ENCODE data around the gene CELF5. TPM values are rescaled to one million over a fixed set of nuclear protein-coding genes. Genes with fewer than 3 reads are reported as not detected.

The CELF5 gene
- total and polyA plus RNA-seq, 2 experiments from 2014 or later = 5.6 to 10.6 TPM

GRCh38 chr19:3268763-3269162 lies 44.3 kb downstream of the CELF5 start:
- Histone ChIP-seq H3K27ac (ENCODE audit: low read depth) (no peak overlapping the region), H3K36me3 (ENCODE audit: insufficient read depth) (no peaks in the 10 kb centered on the region), H3K4me3 (no peak overlapping the region), H3K9me2 (ENCODE audit: insufficient read depth) (no peaks in the 10 kb centered on the region), H3K27me3 (ENCODE audit: insufficient read depth) (peaks cover 13% of the 10 kb centered on the region), H3K4me1 (ENCODE audit: insufficient read depth) (peaks cover 3% of the 10 kb centered on the region; the same call in 1 of the 2 replicates), H3F3A (replicated peaks; ENCODE audit: low read depth) (no peaks in the 10 kb centered on the region), H3K79me2 (replicated peaks; ENCODE audit: insufficient read depth) (no peaks in the 10 kb centered on the region), H3K4me2 (no peak overlapping the region), H2AFZ (no peak overlapping the region), H4K20me1 (replicated peaks; ENCODE audit: insufficient read depth) (peaks cover 4% of the 10 kb centered on the region)
- Mint-ChIP-seq H3K4me3 (no peak overlapping the region), H3K27me3 (ENCODE audit: insufficient read depth, low read depth, poor library complexity) (peaks cover 8% of the 10 kb centered on the region), H3K4me1 (no peaks in the 10 kb centered on the region; the same call in 2 of the 3 replicates), H3K9me3 (peaks cover 22% of the 10 kb centered on the region), H3K27ac (no peak overlapping the region), H3K36me3 (ENCODE audit: low read depth) (peaks cover 14% of the 10 kb centered on the region)
- no peak for TF ChIP-seq REST (IDR thresholded peaks at IDR 0.05; ENCODE audit: unreplicated experiment)
- TF ChIP-seq JUNB (IDR thresholded peaks at IDR 0.05; ENCODE audit: unreplicated experiment) = no peak
- ATAC-seq = no peak
- DNase-seq (ENCODE audit: low spot score) = no peak

GRCh38 chr19:3269916-3270671 lies 45.6 kb downstream of the CELF5 start:
- Histone ChIP-seq H3K27me3 (ENCODE audit: insufficient read depth) (peaks cover 13% of the 10 kb centered on the region), H3F3A (replicated peaks; ENCODE audit: low read depth) (0 out of 2 replicates have a peak, but pooled peaks cover under 1% of the 10 kb centered on the region), H3K4me1 (ENCODE audit: insufficient read depth) (peaks cover 11% of the 10 kb centered on the region), H3K4me2 (peak overlapping the region; percentile 64), H2AFZ (no peak overlapping the region), H3K27ac (ENCODE audit: low read depth) (no peak overlapping the region), H4K20me1 (replicated peaks; ENCODE audit: insufficient read depth) (peaks cover 4% of the 10 kb centered on the region), H3K36me3 (ENCODE audit: insufficient read depth) (no peaks in the 10 kb centered on the region), H3K9me2 (ENCODE audit: insufficient read depth) (no peaks in the 10 kb centered on the region), H3K4me3 (peak overlapping the region; percentile 35; the same call in 1 of the 2 replicates), H3K79me2 (replicated peaks; ENCODE audit: insufficient read depth) (no peaks in the 10 kb centered on the region)
- H3K4me1 Mint-ChIP-seq = peaks cover 6% of the 10 kb centered on the region
- no peak overlapping the region for H3K27ac Mint-ChIP-seq
- H3K4me3 Mint-ChIP-seq = no peak overlapping the region
- peaks cover 8% of the 10 kb centered on the region for H3K27me3 Mint-ChIP-seq (ENCODE audit: insufficient read depth, low read depth, poor library complexity)
- peaks cover 13% of the 10 kb centered on the region for H3K36me3 Mint-ChIP-seq (ENCODE audit: low read depth)
- peak; percentile 53 for DNase-seq (ENCODE audit: low spot score)
- 0 out of 3 replicates have a peak, but pooled peaks have one; percentile 9 for ATAC-seq
- H3K9me3 Mint-ChIP-seq = peaks cover 25% of the 10 kb centered on the region
- TF ChIP-seq STAT1 (IDR thresholded peaks at IDR 0.05; ENCODE audit: unreplicated experiment) = no peak
- no peak for TF ChIP-seq EZH2phosphoT487 (IDR thresholded peaks at IDR 0.05; ENCODE audit: unreplicated experiment)
- TF ChIP-seq CTCF (conservative IDR thresholded peaks at IDR 0.05; ENCODE audit: low read depth in 2 of 2) = no peak
- TF ChIP-seq ZNF462 (CRISPR knock-in tag; IDR thresholded peaks at IDR 0.05) = no peak
- no peak for TF ChIP-seq EZH2 (IDR thresholded peaks at IDR 0.05; ENCODE audit: low read depth, unreplicated experiment)
- TF ChIP-seq JUNB (IDR thresholded peaks at IDR 0.05; ENCODE audit: unreplicated experiment) = no peak
- TF ChIP-seq POLR2AphosphoS5 (IDR thresholded peaks at IDR 0.05; ENCODE audit: low read depth) = no peak
- TF ChIP-seq CREB1 (CRISPR knock-in tag; IDR thresholded peaks at IDR 0.05; ENCODE audit: low read depth) = no peak

Data from GM23338 (cell line).